Parathyroid adenoma (tissue), 2 donors: ENCODE measurements around the gene TPP2.

Experiments used
- H2AFZ ChIP-seq: fragments of 300-600 bp; sonication (generic); one replicate; pipeline ENCODE4 v1.7.0; 2017; ENCODE audit warnings: antibody characterized with exemption, mild to moderate bottlenecking
- H3K27ac ChIP-seq: fragments of 300-600 bp; sonication (generic); one replicate; pipeline ENCODE4 v1.7.0; 2017
- H3K27me3 ChIP-seq: fragments of 300-600 bp; sonication (generic); one replicate; pipeline ENCODE4 v1.7.0; 2017; ENCODE audit warnings: low read length; ENCODE audit not compliant: control insufficient read depth, insufficient read depth
- H3K36me3 ChIP-seq: fragments of 300-600 bp; sonication (generic); one replicate; pipeline ENCODE4 v1.7.0; 2017; ENCODE audit warnings: low read length; ENCODE audit not compliant: control insufficient read depth, insufficient read depth
- H3K4me1 ChIP-seq: fragments of 300-600 bp; sonication (generic); one replicate; pipeline ENCODE4 v1.7.0; 2017; ENCODE audit warnings: control low read depth
- H3K4me2 ChIP-seq: fragments of 300-600 bp; sonication (generic); one replicate; pipeline ENCODE4 v1.7.0; 2017; ENCODE audit warnings: low read length
- H3K4me3 ChIP-seq: fragments of 300-600 bp; sonication (generic); one replicate; pipeline ENCODE4 v1.7.0; 2017; ENCODE audit warnings: low read depth, low read length
- H3K79me2 ChIP-seq: fragments of 300-600 bp; sonication (generic); one replicate; pipeline ENCODE4 v1.7.0; 2017; ENCODE audit warnings: control low read depth
- H3K9ac ChIP-seq: fragments of 300-600 bp; sonication (generic); one replicate; pipeline ENCODE4 v1.7.0; 2017; ENCODE audit warnings: mild to moderate bottlenecking
- H3K9me3 ChIP-seq: fragments of 300-600 bp; sonication (generic); one replicate; pipeline ENCODE4 v1.7.0; 2017; ENCODE audit warnings: low read length; ENCODE audit not compliant: control insufficient read depth
- CTCF ChIP-seq: fragments of 300-600 bp; sonication (generic); IDR thresholded peaks from one replicate; pipeline ENCODE4 v1.7.0; 2017; ENCODE audit warnings: antibody characterized with exemption, mild to moderate bottlenecking
- donor health status: primary hyperparathyroidism.

The TPP2 gene

GRCh38 chr13:102580552-102581169 lies 16.1 kb upstream of the TPP2 start:
- no peak overlapping the region for H3K4me3 ChIP-seq
- no peak overlapping the region for H3K4me2 ChIP-seq
- TF ChIP-seq CTCF: peak; percentile 64
- no peaks in the 10 kb centered on the region for H3K9me3 ChIP-seq
- no peak overlapping the region for H2AFZ ChIP-seq
- H3K9ac ChIP-seq: no peak overlapping the region
- no peaks in the 10 kb centered on the region for H3K27me3 ChIP-seq
- no peaks in the 10 kb centered on the region for H3K4me1 ChIP-seq
- H3K79me2 ChIP-seq: no peaks in the 10 kb centered on the region
- H3K27ac ChIP-seq: no peak overlapping the region
- no peaks in the 10 kb centered on the region for H3K36me3 ChIP-seq

- Histone ChIP-seq H3K27me3 (no peaks in the 10 kb centered on the region), H3K36me3 (no peaks in the 10 kb centered on the region), H3K79me2 (no peaks in the 10 kb centered on the region), H2AFZ (no peak overlapping the region), H3K4me3 (no peak overlapping the region), H3K4me2 (no peak overlapping the region), H3K4me1 (no peaks in the 10 kb centered on the region), H3K27ac (no peak overlapping the region), H3K9me3 (no peaks in the 10 kb centered on the region), H3K9ac (no peak overlapping the region)
- no peak for TF ChIP-seq CTCF
Observed at GRCh38 chr13:102582256-102582655, 14.5 kb upstream of the TPP2 start.

GRCh38 chr13:102584434-102584833 lies 12.4 kb upstream of the TPP2 start:
- Histone ChIP-seq H3K9me3 (no peaks in the 10 kb centered on the region), H3K27me3 (no peaks in the 10 kb centered on the region), H3K79me2 (no peaks in the 10 kb centered on the region), H3K9ac (no peak overlapping the region), H3K4me2 (no peak overlapping the region), H3K4me3 (no peak overlapping the region), H3K27ac (no peak overlapping the region), H3K4me1 (no peaks in the 10 kb centered on the region), H3K36me3 (no peaks in the 10 kb centered on the region), H2AFZ (peak overlapping the region; percentile 53)
- no peak for TF ChIP-seq CTCF

GRCh38 chr13:102586615-102587014 lies 10.2 kb upstream of the TPP2 start:
- H3K36me3 ChIP-seq: no peaks in the 10 kb centered on the region
- no peak for TF ChIP-seq CTCF
- no peak overlapping the region for H3K4me3 ChIP-seq
- H3K27me3 ChIP-seq: no peaks in the 10 kb centered on the region
- no peak overlapping the region for H3K4me2 ChIP-seq
- no peak overlapping the region for H3K9ac ChIP-seq
- no peaks in the 10 kb centered on the region for H3K4me1 ChIP-seq
- H3K9me3 ChIP-seq: no peaks in the 10 kb centered on the region
- H2AFZ ChIP-seq: no peak overlapping the region
- no peaks in the 10 kb centered on the region for H3K79me2 ChIP-seq
- H3K27ac ChIP-seq: no peak overlapping the region

GRCh38 chr13:102587916-102588315 lies 8.9 kb upstream of the TPP2 start:
- Histone ChIP-seq H3K9me3 (no peaks in the 10 kb centered on the region), H3K79me2 (no peaks in the 10 kb centered on the region), H3K27ac (no peak overlapping the region), H3K27me3 (no peaks in the 10 kb centered on the region), H2AFZ (no peak overlapping the region), H3K4me3 (no peak overlapping the region), H3K9ac (no peak overlapping the region), H3K36me3 (no peaks in the 10 kb centered on the region), H3K4me2 (no peak overlapping the region), H3K4me1 (no peaks in the 10 kb centered on the region)
- TF ChIP-seq CTCF: no peak
